ENCODE measurements around the gene BCL2.
A peak's percentile ranks its signal among the peaks of the same experiment; 100 is the strongest.

DNA sequence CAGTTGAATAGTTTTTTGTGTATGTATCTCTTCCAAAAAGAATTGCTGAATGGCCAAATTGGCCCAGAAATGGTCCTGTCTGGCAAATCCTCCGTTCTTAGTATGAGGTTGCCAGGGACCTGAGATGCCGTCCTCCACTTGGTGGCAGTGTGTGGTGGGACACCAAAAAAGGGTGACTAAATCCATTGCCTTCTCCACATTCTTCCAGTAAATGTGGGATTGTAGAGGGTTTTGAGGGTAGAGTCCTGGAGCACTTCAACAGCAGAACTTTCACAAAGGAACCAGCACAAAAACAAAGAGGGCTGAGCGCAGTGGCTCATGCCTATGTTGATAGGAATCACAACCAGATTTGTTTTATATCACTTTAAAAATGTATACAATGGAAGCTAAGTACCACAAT is 199.9 kb downstream of the BCL2 start:
- TF ChIP-seq EZH2 (IDR thresholded peaks at IDR 0.05; ENCODE audit: borderline replicate concordance, low read length) = no peak
- TF ChIP-seq, protein P1, sequence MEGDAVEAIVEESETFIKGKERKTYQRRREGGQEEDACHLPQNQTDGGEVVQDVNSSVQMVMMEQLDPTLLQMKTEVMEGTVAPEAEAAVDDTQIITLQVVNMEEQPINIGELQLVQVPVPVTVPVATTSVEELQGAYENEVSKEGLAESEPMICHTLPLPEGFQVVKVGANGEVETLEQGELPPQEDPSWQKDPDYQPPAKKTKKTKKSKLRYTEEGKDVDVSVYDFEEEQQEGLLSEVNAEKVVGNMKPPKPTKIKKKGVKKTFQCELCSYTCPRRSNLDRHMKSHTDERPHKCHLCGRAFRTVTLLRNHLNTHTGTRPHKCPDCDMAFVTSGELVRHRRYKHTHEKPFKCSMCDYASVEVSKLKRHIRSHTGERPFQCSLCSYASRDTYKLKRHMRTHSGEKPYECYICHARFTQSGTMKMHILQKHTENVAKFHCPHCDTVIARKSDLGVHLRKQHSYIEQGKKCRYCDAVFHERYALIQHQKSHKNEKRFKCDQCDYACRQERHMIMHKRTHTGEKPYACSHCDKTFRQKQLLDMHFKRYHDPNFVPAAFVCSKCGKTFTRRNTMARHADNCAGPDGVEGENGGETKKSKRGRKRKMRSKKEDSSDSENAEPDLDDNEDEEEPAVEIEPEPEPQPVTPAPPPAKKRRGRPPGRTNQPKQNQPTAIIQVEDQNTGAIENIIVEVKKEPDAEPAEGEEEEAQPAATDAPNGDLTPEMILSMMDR (conservative IDR thresholded peaks at IDR 0.05 in 1 of 2, IDR thresholded peaks at IDR 0.05 in 1 of 2; ENCODE audit: extremely low read depth in 1 of 2, insufficient read depth in 1 of 2, low read depth in 1 of 2, low read length in 2 of 2) = peak; percentile 22 to 51

All from mammary epithelial cell (primary cell).